Activated CD4-positive, alpha-beta memory T cell treated with anti-CD3 and anti-CD28 coated beads for 36 hours (primary cell): Measurements from ENCODE around the gene SDHA. TPM values are rescaled to one million over a fixed set of nuclear protein-coding genes. Genes with fewer than 3 reads are reported as not detected.
"Not testable (repeated sequence)": the region's sequence is repeated elsewhere in the genome, so short reads cannot be mapped to it uniquely, and the experiment has no call there.

Experiments used
- CTCF ChIA-PET: fragments of 350-600 bp; sonication (Branson Sonifier 250); formaldehyde crosslinking; loops from one replicate; lab custom pipeline; 2021; ENCODE audit warnings: antibody characterized with exemption, inconsistent platforms; lab: Charles Lee
- POLR2A ChIA-PET: fragments of 350-600 bp; sonication (Branson Sonifier 250); formaldehyde crosslinking; loops from one replicate; lab custom pipeline; 2021; ENCODE audit warnings: antibody characterized with exemption; lab: Charles Lee
- DNase-seq: peaks from one replicate; pipeline ENCODE4 v3.0.0-alpha.2; 2020
- H3K27ac Mint-ChIP-seq: one replicate; pipeline ENCODE4 v1.8.0; 2021; ENCODE audit warnings: mixed read lengths
- H3K27me3 Mint-ChIP-seq: one replicate; pipeline ENCODE4 v1.8.0; 2021; ENCODE audit warnings: mixed read lengths
- H3K36me3 Mint-ChIP-seq: one replicate; pipeline ENCODE4 v1.8.0; 2021; ENCODE audit warnings: mixed read lengths
- H3K4me1 Mint-ChIP-seq: one replicate; pipeline ENCODE4 v1.8.0; 2021; ENCODE audit warnings: low read depth, mixed read lengths
- H3K4me3 Mint-ChIP-seq: one replicate; pipeline ENCODE4 v1.8.0; 2021; ENCODE audit warnings: mild to moderate bottlenecking, mixed read lengths
- H3K9me3 Mint-ChIP-seq: one replicate; pipeline ENCODE4 v1.8.0; 2021; ENCODE audit warnings: mixed read lengths
- intact Hi-C: fragments of 100-400 bp; cut with micrococcal nuclease; formaldehyde crosslinking; loops from one replicate; pipeline ENCODE4 v1.15.1; 2023
- total RNA-seq, 2 experiments: library from RNA; stranded (reverse); gene quantifications; one replicate each; pipeline ENCODE4 v1.2.3, GENCODE V29; 2021

SDHA gene
- total RNA-seq, 2 experiments from 2014 or later, result 142 to 143 TPM

GRCh38 chr5:203246-203930, 14.7 kb upstream of the SDHA start:
- Mint-ChIP-seq H3K4me3 (no peak overlapping the region), H3K9me3 (no peaks in the 10 kb centered on the region), H3K36me3 (peaks cover 30% of the 10 kb centered on the region), H3K27ac (no peak overlapping the region), H3K4me1 (peaks cover 2% of the 10 kb centered on the region), H3K27me3 (no peaks in the 10 kb centered on the region)
- intact Hi-C loops, result no loop called here
- DNase-seq, result no peak
- ChIA-PET CTCF (no interaction called here), POLR2A (no interaction called here)

- intact Hi-C loops, result no loop called here
- H3K9me3 Mint-ChIP-seq, result no peaks in the 10 kb centered on the region
- peaks cover 30% of the 10 kb centered on the region for H3K36me3 Mint-ChIP-seq
- H3K27ac Mint-ChIP-seq, result no peak overlapping the region
- no peak for DNase-seq
- peaks cover 5% of the 10 kb centered on the region for H3K4me1 Mint-ChIP-seq
- ChIA-PET POLR2A (no interaction called here), CTCF (no interaction called here)
- no peaks in the 10 kb centered on the region for H3K27me3 Mint-ChIP-seq
- no peak overlapping the region for H3K4me3 Mint-ChIP-seq
Measured at GRCh38 chr5:204001-204400, 14.1 kb upstream of the SDHA start.

- intact Hi-C loops, result no loop called here
- no peak overlapping the region for H3K27ac Mint-ChIP-seq
- no peaks in the 10 kb centered on the region for H3K27me3 Mint-ChIP-seq
- ChIA-PET POLR2A (no interaction called here), CTCF (no interaction called here)
- no peak overlapping the region for H3K4me3 Mint-ChIP-seq
- H3K9me3 Mint-ChIP-seq, result no peaks in the 10 kb centered on the region
- peaks cover 5% of the 10 kb centered on the region for H3K4me1 Mint-ChIP-seq
- no peak for DNase-seq
- H3K36me3 Mint-ChIP-seq, result peaks cover 30% of the 10 kb centered on the region
Measured at GRCh38 chr5:204462-204861, 13.7 kb upstream of the SDHA start.

- CTCF ChIA-PET, result no interaction called here
- intact Hi-C loops, result no loop called here
- Mint-ChIP-seq H3K27ac (no peak overlapping the region), H3K27me3 (no peaks in the 10 kb centered on the region), H3K4me1 (peaks cover 12% of the 10 kb centered on the region), H3K36me3 (peaks cover 30% of the 10 kb centered on the region), H3K4me3 (no peak overlapping the region), H3K9me3 (no peaks in the 10 kb centered on the region)
- POLR2A ChIA-PET, result no interaction called here
- DNase-seq, result no peak
Measured at GRCh38 chr5:204966-205670, 13.0 kb upstream of the SDHA start.

GRCh38 chr5:206406-206805, 11.7 kb upstream of the SDHA start:
- peaks cover 34% of the 10 kb centered on the region for H3K36me3 Mint-ChIP-seq
- no peak for DNase-seq
- no peaks in the 10 kb centered on the region for H3K27me3 Mint-ChIP-seq
- ChIA-PET CTCF (no interaction called here), POLR2A (no interaction called here)
- H3K27ac Mint-ChIP-seq, result no peak overlapping the region
- H3K4me3 Mint-ChIP-seq, result no peak overlapping the region
- peaks cover 16% of the 10 kb centered on the region for H3K4me1 Mint-ChIP-seq
- H3K9me3 Mint-ChIP-seq, result no peaks in the 10 kb centered on the region
- intact Hi-C loops, result no loop called here

GRCh38 chr5:206927-207536, 11.1 kb upstream of the SDHA start:
- CTCF ChIA-PET, result no interaction called here

GRCh38 chr5:207599-207998, 10.5 kb upstream of the SDHA start:
- POLR2A ChIA-PET, result interaction anchor here (0.9 kb wide), 1 partner anchor 12 kb away, joined by 3 read pairs; no protein-coding TSS in a partner anchor
- Mint-ChIP-seq H3K9me3 (no peaks in the 10 kb centered on the region), H3K27me3 (no peaks in the 10 kb centered on the region), H3K36me3 (peaks cover 33% of the 10 kb centered on the region), H3K4me3 (no peak overlapping the region), H3K4me1 (peaks cover 16% of the 10 kb centered on the region), H3K27ac (no peak overlapping the region)
- no peak for DNase-seq
- CTCF ChIA-PET, result no interaction called here
- intact Hi-C loops, result no loop called here

More at GRCh38 chr5:206927-207536, 11.1 kb upstream of the SDHA start:
- Mint-ChIP-seq H3K4me3 (no peak overlapping the region), H3K27me3 (no peaks in the 10 kb centered on the region), H3K27ac (no peak overlapping the region), H3K9me3 (no peaks in the 10 kb centered on the region), H3K36me3 (peaks cover 34% of the 10 kb centered on the region), H3K4me1 (peaks cover 16% of the 10 kb centered on the region)
- intact Hi-C loops, result no loop called here
- DNase-seq, result no peak
- POLR2A ChIA-PET, result interaction anchor here (0.9 kb wide), 1 partner anchor 13 kb away, joined by 3 read pairs; no protein-coding TSS in a partner anchor

GRCh38 chr5:208449-209114, 9.5 kb upstream of the SDHA start:
- no peak for DNase-seq

GRCh38 chr5:213803-214395, 4.2 kb upstream of the SDHA start:
- intact Hi-C loops, result loop anchor here (10.0 kb wide), 1 partner anchor 241 kb away; no protein-coding TSS in a partner anchor
- POLR2A ChIA-PET, result no interaction called here
- Mint-ChIP-seq H3K27me3 (no peaks in the 10 kb centered on the region), H3K9me3 (no peaks in the 10 kb centered on the region), H3K4me1 (peaks cover 43% of the 10 kb centered on the region), H3K36me3 (peaks cover 19% of the 10 kb centered on the region), H3K4me3 (no peak overlapping the region), H3K27ac (no peak overlapping the region)
- no peak for DNase-seq
- CTCF ChIA-PET, result interaction anchor here (1.9 kb wide), 1 partner anchor 25 kb away, joined by 6 read pairs; no protein-coding TSS in a partner anchor

More at GRCh38 chr5:208449-209114, 9.5 kb upstream of the SDHA start:
- no peak overlapping the region for H3K27ac Mint-ChIP-seq
- ChIA-PET CTCF (no interaction called here), POLR2A (no interaction called here)
- intact Hi-C loops, result no loop called here
- peaks cover 19% of the 10 kb centered on the region for H3K4me1 Mint-ChIP-seq
- no peak overlapping the region for H3K4me3 Mint-ChIP-seq
- H3K9me3 Mint-ChIP-seq, result no peaks in the 10 kb centered on the region
- H3K27me3 Mint-ChIP-seq, result no peaks in the 10 kb centered on the region
- peaks cover 33% of the 10 kb centered on the region for H3K36me3 Mint-ChIP-seq

GRCh38 chr5:215256-215655, 2.9 kb upstream of the SDHA start:
- POLR2A ChIA-PET, DNase-seq, CTCF ChIA-PET, H3K9me3 Mint-ChIP-seq, H3K27me3 Mint-ChIP-seq: not testable (repeated sequence)
- Mint-ChIP-seq H3K4me3 (peak overlapping the region; percentile 48), H3K4me1 (peaks cover 38% of the 10 kb centered on the region), H3K36me3 (peaks cover 17% of the 10 kb centered on the region), H3K27ac (peak overlapping the region; percentile 73)
- intact Hi-C loops, result loop anchor here (5.0 to 10.0 kb wide), 2 partner anchors 117 to 240 kb away; no protein-coding TSS in a partner anchor

GRCh38 chr5:216076-216475, 2.0 kb upstream of the SDHA start:
- intact Hi-C loops, result loop anchor here (5.0 to 10.0 kb wide), 2 partner anchors 116 to 239 kb away; no protein-coding TSS in a partner anchor
- Mint-ChIP-seq H3K27ac (peak overlapping the region; percentile 73), H3K36me3 (peaks cover 15% of the 10 kb centered on the region), H3K4me1 (peaks cover 43% of the 10 kb centered on the region)
- H3K27me3 Mint-ChIP-seq, H3K4me3 Mint-ChIP-seq, CTCF ChIA-PET, H3K9me3 Mint-ChIP-seq, DNase-seq, POLR2A ChIA-PET: not testable (repeated sequence)
